Measurements from ENCODE around the gene DIPK1C. TPM values are rescaled to one million over a fixed set of nuclear protein-coding genes. Genes with fewer than 3 reads are reported as not detected.

The DIPK1C gene
- total and polyA plus RNA-seq, 2 experiments from 2014 or later, result 0.28 to 0.40 TPM

GRCh38 chr18:74456017-74456348, 1.1 kb downstream of the DIPK1C start:
- peaks cover 63% of the 10 kb centered on the region for H3K27me3 ChIP-seq
- WGBS (ENCODE audit: low lambda C conversion rate, missing lambda C conversion rate), result 16% methylated on average over 7 of the region's 7 CpGs

GRCh38 chr18:74455386-74455785, 1.7 kb downstream of the DIPK1C start:
- WGBS (ENCODE audit: low lambda C conversion rate, missing lambda C conversion rate), result 98% methylated on average over 10 of the region's 10 CpGs
- DNase-seq (ENCODE audit: low spot score), result no peak
- peaks cover 61% of the 10 kb centered on the region for H3K27me3 ChIP-seq

More at GRCh38 chr18:74456017-74456348, 1.1 kb downstream of the DIPK1C start:
- Histone ChIP-seq H4K20me1 (ENCODE audit: insufficient read depth, poor library complexity, severe bottlenecking) (no peaks in the 10 kb centered on the region), H3K4me3 (peak overlapping the region; percentile 4), H2AFZ (no peak overlapping the region), H3K9me2 (replicated peaks; ENCODE audit: insufficient read depth) (no peaks in the 10 kb centered on the region), H3K9me3 (ENCODE audit: low read depth) (no peaks in the 10 kb centered on the region), H3K36me3 (replicated peaks; ENCODE audit: insufficient read depth, low read depth) (no peaks in the 10 kb centered on the region), H3K27ac (no peak overlapping the region), H3K79me2 (no peaks in the 10 kb centered on the region), H3K4me1 (ENCODE audit: insufficient read depth) (peaks cover 6% of the 10 kb centered on the region), H3K4me2 (peak overlapping the region; percentile 90)
- DNase-seq (ENCODE audit: low spot score), result no peak
- TF ChIP-seq EZH2phosphoT487 (IDR thresholded peaks at IDR 0.05; ENCODE audit: low read depth, severe bottlenecking, unreplicated experiment), result no peak
- TF ChIP-seq EZH2 (IDR thresholded peaks at IDR 0.05; ENCODE audit: borderline replicate concordance), result no peak
- TF ChIP-seq CTCF (IDR thresholded peaks at IDR 0.05; ENCODE audit: poor library complexity), result no peak

GRCh38 chr18:74454279-74454751, 2.8 kb downstream of the DIPK1C start:
- TF ChIP-seq EZH2 (IDR thresholded peaks at IDR 0.05; ENCODE audit: borderline replicate concordance) (no peak), EZH2phosphoT487 (IDR thresholded peaks at IDR 0.05; ENCODE audit: low read depth, severe bottlenecking, unreplicated experiment) (no peak)
- DNase-seq (ENCODE audit: low spot score), result no peak
- H3K27me3 ChIP-seq, result peaks cover 50% of the 10 kb centered on the region

More at GRCh38 chr18:74455386-74455785, 1.7 kb downstream of the DIPK1C start:
- TF ChIP-seq CTCF (IDR thresholded peaks at IDR 0.05; ENCODE audit: poor library complexity) (no peak), EZH2phosphoT487 (IDR thresholded peaks at IDR 0.05; ENCODE audit: low read depth, severe bottlenecking, unreplicated experiment) (no peak), EZH2 (IDR thresholded peaks at IDR 0.05; ENCODE audit: borderline replicate concordance) (no peak)
- H2AFZ ChIP-seq, result no peak overlapping the region
- peaks cover 6% of the 10 kb centered on the region for H3K4me1 ChIP-seq (ENCODE audit: insufficient read depth)
- H3K4me2 ChIP-seq, result peak overlapping the region; percentile 90
- no peak overlapping the region for H3K4me3 ChIP-seq
- no peaks in the 10 kb centered on the region for H3K79me2 ChIP-seq
- H3K9me2 ChIP-seq (replicated peaks; ENCODE audit: insufficient read depth), result no peaks in the 10 kb centered on the region
- H4K20me1 ChIP-seq (ENCODE audit: insufficient read depth, poor library complexity, severe bottlenecking), result no peaks in the 10 kb centered on the region
- no peaks in the 10 kb centered on the region for H3K36me3 ChIP-seq (replicated peaks; ENCODE audit: insufficient read depth, low read depth)
- no peaks in the 10 kb centered on the region for H3K9me3 ChIP-seq (ENCODE audit: low read depth)
- H3K27ac ChIP-seq, result no peak overlapping the region

GRCh38 chr18:74453642-74454198, 3.4 kb downstream of the DIPK1C start:
- TF ChIP-seq EZH2 (IDR thresholded peaks at IDR 0.05; ENCODE audit: borderline replicate concordance) (no peak), EZH2phosphoT487 (IDR thresholded peaks at IDR 0.05; ENCODE audit: low read depth, severe bottlenecking, unreplicated experiment) (no peak), CTCF (IDR thresholded peaks at IDR 0.05; ENCODE audit: poor library complexity) (no peak)
- no peak overlapping the region for H3K4me3 ChIP-seq
- no peak overlapping the region for H3K27ac ChIP-seq
- DNase-seq (ENCODE audit: low spot score), result no peak
- no peak overlapping the region for H3K4me2 ChIP-seq
- no peaks in the 10 kb centered on the region for H3K9me3 ChIP-seq (ENCODE audit: low read depth)
- H4K20me1 ChIP-seq (ENCODE audit: insufficient read depth, poor library complexity, severe bottlenecking), result no peaks in the 10 kb centered on the region
- H3K9me2 ChIP-seq (replicated peaks; ENCODE audit: insufficient read depth), result no peaks in the 10 kb centered on the region
- H3K27me3 ChIP-seq, result peaks cover 44% of the 10 kb centered on the region
- H3K79me2 ChIP-seq, result no peaks in the 10 kb centered on the region
- no peaks in the 10 kb centered on the region for H3K36me3 ChIP-seq (replicated peaks; ENCODE audit: insufficient read depth, low read depth)
- H2AFZ ChIP-seq, result no peak overlapping the region
- 86% methylated on average over 6 of the region's 6 CpGs for WGBS (ENCODE audit: low lambda C conversion rate, missing lambda C conversion rate)
- peaks cover 6% of the 10 kb centered on the region for H3K4me1 ChIP-seq (ENCODE audit: insufficient read depth)

More at GRCh38 chr18:74454279-74454751, 2.8 kb downstream of the DIPK1C start:
- Histone ChIP-seq H3K27ac (no peak overlapping the region), H3K36me3 (replicated peaks; ENCODE audit: insufficient read depth, low read depth) (no peaks in the 10 kb centered on the region), H3K4me1 (ENCODE audit: insufficient read depth) (peaks cover 6% of the 10 kb centered on the region), H2AFZ (no peak overlapping the region), H4K20me1 (ENCODE audit: insufficient read depth, poor library complexity, severe bottlenecking) (no peaks in the 10 kb centered on the region), H3K79me2 (no peaks in the 10 kb centered on the region), H3K9me2 (replicated peaks; ENCODE audit: insufficient read depth) (no peaks in the 10 kb centered on the region), H3K4me3 (no peak overlapping the region), H3K4me2 (no peak overlapping the region), H3K9me3 (ENCODE audit: low read depth) (no peaks in the 10 kb centered on the region)
- WGBS (ENCODE audit: low lambda C conversion rate, missing lambda C conversion rate), result 92% methylated on average over 9 of the region's 9 CpGs

Measured in hepatocyte (in vitro differentiated cells).